ENCODE measurements around the gene DRG2. TPM values are rescaled to one million over a fixed set of nuclear protein-coding genes. Genes with fewer than 3 reads are reported as not detected.

DRG2 gene
- polyA plus RNA-seq, 1 of the 3 experiments (the other 2 are of a cell fraction): 39.9 TPM

- Histone ChIP-seq H4K20me1 (ENCODE audit: insufficient read depth) (no peaks in the 10 kb centered on the region), H3F3A (replicated peaks; ENCODE audit: insufficient read depth) (peaks cover 3% of the 10 kb centered on the region), H3K9me3 (no peaks in the 10 kb centered on the region), H3K36me3 (replicated peaks in 1 of 2; ENCODE audit: control insufficient read depth in 1 of 2, insufficient read depth in 2 of 2, low read length in 1 of 2) (no peaks in the 10 kb centered on the region), H3K27me3 (ENCODE audit: insufficient read depth) (no peaks in the 10 kb centered on the region), H2AFZ (ENCODE audit: low read depth) (no peak overlapping the region), H3K4me3 (ENCODE audit: low read depth in 2 of 2, low read length in 1 of 2) (no peak overlapping the region), H3K27ac (ENCODE audit: low read depth in 2 of 2, low read length in 1 of 2) (no peak overlapping the region), H3K9me2 (no peaks in the 10 kb centered on the region), H3K9ac (no peak overlapping the region), H3K79me2 (ENCODE audit: insufficient read depth) (no peaks in the 10 kb centered on the region), H3K4me2 (no peak overlapping the region), H3K4me1 (ENCODE audit: control insufficient read depth in 1 of 2, insufficient read depth in 2 of 2, low read depth in 1 of 2, low read length in 1 of 2) (peaks cover 0 to 10% of the 10 kb centered on the region in 2 experiments; a peak in 1 of 4 replicates)
- POLR2A ChIA-PET: no interaction called here
- WGBS (ENCODE audit: low lambda C conversion rate): 83% methylated on average over 4 of the region's 5 CpGs
- CTCF ChIA-PET: no interaction called here
- TF ChIP-seq FOXJ3 (CRISPR knock-in tag; IDR thresholded peaks at IDR 0.05): no peak
- TF ChIP-seq FOXM1 (IDR thresholded peaks at IDR 0.05; ENCODE audit: low read depth): no peak
- no peak for TF ChIP-seq POLR2AphosphoS5 (IDR thresholded peaks at IDR 0.05; ENCODE audit: low read depth, low read length)
- no peak for TF ChIP-seq TAF1 (IDR thresholded peaks at IDR 0.05; ENCODE audit: borderline replicate concordance, low read depth, low read length)
- TF ChIP-seq CHD2 (IDR thresholded peaks at IDR 0.05; ENCODE audit: low read length, partially characterized antibody): no peak
- TF ChIP-seq EZH2phosphoT487 (IDR thresholded peaks at IDR 0.05; ENCODE audit: borderline replicate concordance, low read depth): no peak
- no peak for TF ChIP-seq NRF1 (IDR thresholded peaks at IDR 0.05; ENCODE audit: low read depth, low read length)
- TF ChIP-seq MEF2A (IDR thresholded peaks at IDR 0.05; ENCODE audit: borderline replicate concordance, low read depth): no peak
- TF ChIP-seq ELF1 (IDR thresholded peaks at IDR 0.05): no peak
- no peak for TF ChIP-seq PBX3 (IDR thresholded peaks at IDR 0.05)
- TF ChIP-seq IRF3 (IDR thresholded peaks at IDR 0.05; ENCODE audit: low read depth, low read length): no peak
- no peak for DNase-seq
Observed at GRCh38 chr17:18132711-18133110, 45.0 kb downstream of the DRG2 start.

GRCh38 chr17:18136357-18136756 lies 48.6 kb downstream of the DRG2 start:
- Histone ChIP-seq H2AFZ (ENCODE audit: low read depth) (no peak overlapping the region), H3F3A (replicated peaks; ENCODE audit: insufficient read depth) (peaks cover 3% of the 10 kb centered on the region), H4K20me1 (ENCODE audit: insufficient read depth) (no peaks in the 10 kb centered on the region), H3K9me2 (no peaks in the 10 kb centered on the region), H3K4me3 (ENCODE audit: low read depth in 2 of 2, low read length in 1 of 2) (no peak overlapping the region), H3K9ac (no peak overlapping the region), H3K4me1 (ENCODE audit: control insufficient read depth in 1 of 2, insufficient read depth in 2 of 2, low read depth in 1 of 2, low read length in 1 of 2) (peaks cover 0 to 16% of the 10 kb centered on the region in 2 experiments; a peak in 1 of 4 replicates), H3K9me3 (no peaks in the 10 kb centered on the region), H3K27me3 (ENCODE audit: insufficient read depth) (no peaks in the 10 kb centered on the region), H3K4me2 (no peak overlapping the region), H3K27ac (ENCODE audit: low read depth in 2 of 2, low read length in 1 of 2) (peak overlapping the region in 1 of 2 experiments; percentile 55; a peak in 1 of 4 replicates), H3K79me2 (ENCODE audit: insufficient read depth) (no peaks in the 10 kb centered on the region), H3K36me3 (replicated peaks in 1 of 2; ENCODE audit: control insufficient read depth in 1 of 2, insufficient read depth in 2 of 2, low read length in 1 of 2) (no peaks in the 10 kb centered on the region)
- 49% methylated on average over 12 of the region's 19 CpGs for WGBS (ENCODE audit: low lambda C conversion rate)
- POLR2A ChIA-PET: no interaction called here
- CTCF ChIA-PET: interaction anchor here (2.6 kb wide), 1 partner anchor 16 kb away, joined by 7 read pairs; no protein-coding TSS in a partner anchor
- DNase-seq: no peak
- TF ChIP-seq EP300 (IDR thresholded peaks at IDR 0.05; ENCODE audit: borderline replicate concordance in 1 of 2, low read depth in 1 of 2, low read length in 1 of 2) (no peak), IRF3 (IDR thresholded peaks at IDR 0.05; ENCODE audit: low read depth, low read length) (no peak), USF2 (IDR thresholded peaks at IDR 0.05; ENCODE audit: borderline replicate concordance, low read depth, low read length) (no peak), TAF1 (IDR thresholded peaks at IDR 0.05; ENCODE audit: borderline replicate concordance, low read depth, low read length) (no peak), USF1 (IDR thresholded peaks at IDR 0.05; ENCODE audit: borderline replicate concordance, low read depth) (no peak), GABPA (IDR thresholded peaks at IDR 0.05; ENCODE audit: low read depth) (no peak), FOXJ3 (CRISPR knock-in tag; IDR thresholded peaks at IDR 0.05) (no peak), MAX (IDR thresholded peaks at IDR 0.05; ENCODE audit: low read depth) (no peak), RAD21 (IDR thresholded peaks at IDR 0.05; ENCODE audit: low read length) (no peak), GATA2 (CRISPR knock-in tag; IDR thresholded peaks at IDR 0.05) (no peak), CHD2 (IDR thresholded peaks at IDR 0.05; ENCODE audit: low read length, partially characterized antibody) (no peak)
